ENCODE data around the gene PKN1.

GRCh38 chr19:14449321-14449720, 16.2 kb downstream of the PKN1 start:
- TF ChIP-seq CTCF (IDR thresholded peaks at IDR 0.05; ENCODE audit: insufficient read depth, low read depth, low read length), result no peak
- TF ChIP-seq EZH2 (IDR thresholded peaks at IDR 0.05; ENCODE audit: insufficient read depth, low read length), result no peak
